HCT116 (cell line): ENCODE results near the gene SIRT7. TPM values are rescaled to one million over a fixed set of nuclear protein-coding genes. Genes with fewer than 3 reads are reported as not detected.
"Not testable (repeated sequence)": the region's sequence is repeated elsewhere in the genome, so short reads cannot be mapped to it uniquely, and the experiment has no call there.

Experiments
- ATAC-seq: fragments of 200-7000 bp; cut with Tn5 transposase; 2 replicates; pipeline ENCODE4 v1.9.1; 2020; ENCODE audit warnings: mild to moderate bottlenecking, moderate library complexity
- BruUV-seq: library from RNA; stranded (reverse); fragments of 400-500 nt; replicated peaks from 2 replicates; lab custom pipeline; 2021; lab: Mats Ljungman, UMichigan
- CTCF ChIA-PET: fragments of 300-600 bp; sonication (Branson Sonifier 250); formaldehyde crosslinking; loops from one replicate; lab custom pipeline; 2021; ENCODE audit warnings: antibody characterized with exemption; lab: Charles Lee
- POLR2A ChIA-PET: fragments of 300-600, 350-600 bp; sonication (Branson Sonifier 250); formaldehyde crosslinking; loops from one replicate; lab custom pipeline; 2021; ENCODE audit warnings: antibody characterized with exemption; lab: Charles Lee
- RAD21 ChIA-PET, 2 experiments: fragments of 300-600 bp; sonication (Branson Sonifier 250); formaldehyde crosslinking; loops; one replicate each; lab custom pipeline; 2023; ENCODE audit warnings: low total read pairs in 2 of 2; ENCODE audit not compliant: uncharacterized antibody in 2 of 2, unreplicated experiment in 2 of 2, low non-redundant PET in 1 of 2; lab: Charles Lee
- DNase-seq: peaks from one replicate; pipeline ENCODE4 v3.0.0-alpha.2; 2010; ENCODE audit warnings: low read depth, low spot score
- H2AFZ ChIP-seq: fragments of 200-600 bp; shearing (Covaris generic), sonication (generic); 2 replicates; pipeline ENCODE4 v1.6.1; 2017; ENCODE audit warnings: low read depth, mixed run types, mixed read lengths, antibody characterized with exemption, low read length; ENCODE audit not compliant: poor library complexity, severe bottlenecking
- H3K27ac ChIP-seq: 2 replicates; pipeline ENCODE4 v1.5.1; 2012; ENCODE audit warnings: low read depth, low read length
- H3K27me3 ChIP-seq: fragments of 200-600 bp; sonication (generic); 2 replicates; pipeline ENCODE4 v1.6.1; 2016; ENCODE audit warnings: mixed run types, low read length, mixed read lengths; ENCODE audit not compliant: insufficient read depth
- H3K36me3 ChIP-seq, 2 experiments: fragments of 200-500 bp in 1 of 2; fragments of 200-600 bp in 1 of 2; sonication (Bioruptor generic) in 1 of 2; sonication (generic) in 1 of 2; 2 replicates each; pipeline versions ENCODE4 v1.5.1 to v1.6.1; 2014 to 2016; ENCODE audit warnings: low read length in 2 of 2, inconsistent platforms in 1 of 2, mixed read lengths in 1 of 2, mixed run types in 1 of 2; ENCODE audit not compliant: insufficient read depth in 2 of 2, control insufficient read depth in 1 of 2
- H3K4me1 ChIP-seq, 2 experiments: fragments of 200-600 bp in 1 of 2; sonication (generic) in 1 of 2; 2 replicates each; pipeline versions ENCODE4 v1.5.1 to v1.6.1; 2012 to 2017; ENCODE audit warnings: low read length in 2 of 2, inconsistent platforms in 1 of 2, mild to moderate bottlenecking in 1 of 2, mixed read lengths in 1 of 2, mixed run types in 1 of 2, moderate library complexity in 1 of 2; ENCODE audit not compliant: insufficient read depth in 2 of 2, control insufficient read depth in 1 of 2
- H3K4me2 ChIP-seq: fragments of 200-600 bp; sonication (generic); 2 replicates; pipeline ENCODE4 v1.6.1; 2017; ENCODE audit warnings: mixed run types, low read length, mixed read lengths
- H3K4me3 ChIP-seq, 2 experiments: fragments of 200-600 bp in 1 of 2; sonication (generic) in 1 of 2; replicated peaks in 1 of 2; 2 replicates each; pipeline ENCODE4 v1.5.1; 2011 to 2016; ENCODE audit warnings: low read length in 2 of 2, control low read depth in 1 of 2, low read depth in 1 of 2, mild to moderate bottlenecking in 1 of 2, mixed read lengths in 1 of 2, mixed run types in 1 of 2
- H3K79me2 ChIP-seq: fragments of 200-600 bp; sonication (generic); 2 replicates; pipeline ENCODE4 v1.6.1; 2017; ENCODE audit warnings: mild to moderate bottlenecking, mixed run types, low read length, moderate library complexity, mixed read lengths; ENCODE audit not compliant: insufficient read depth
- H3K9ac ChIP-seq: fragments of 200-600 bp; sonication (generic); 2 replicates; pipeline ENCODE4 v1.6.1; 2016; ENCODE audit warnings: low read length, mixed read lengths
- H3K9me2 ChIP-seq: fragments of 200-600 bp; sonication (generic), shearing (Covaris generic); 2 replicates; pipeline ENCODE4 v1.6.1; 2017; ENCODE audit warnings: mixed run types, mild to moderate bottlenecking, moderate library complexity; ENCODE audit not compliant: insufficient read depth
- H3K9me3 ChIP-seq, 2 experiments: fragments of 200-500 bp in 1 of 2; fragments of 200-600 bp in 1 of 2; sonication (Bioruptor generic) in 1 of 2; sonication (generic) in 1 of 2; 2 replicates each; pipeline ENCODE4 v1.6.1; 2014 to 2017; ENCODE audit warnings: low read length in 2 of 2, mixed read lengths in 2 of 2, inconsistent platforms in 1 of 2, low read depth in 1 of 2, mild to moderate bottlenecking in 1 of 2, mixed run types in 1 of 2, moderate library complexity in 1 of 2; ENCODE audit not compliant: control insufficient read depth in 1 of 2, insufficient read depth in 1 of 2
- H4K20me1 ChIP-seq: fragments of 200-600 bp; sonication (generic), shearing (Covaris generic); 2 replicates; pipeline ENCODE4 v1.6.1; 2017; ENCODE audit warnings: mixed run types, mild to moderate bottlenecking, moderate library complexity; ENCODE audit not compliant: insufficient read depth
- CEBPB ChIP-seq: IDR thresholded peaks from 2 replicates; pipeline ENCODE4 v1.6.1; 2012; ENCODE audit warnings: low read depth
- EZH2 ChIP-seq: fragments of 200-600 bp; sonication (generic); IDR thresholded peaks from 2 replicates; pipeline ENCODE4 v1.6.1; 2017; ENCODE audit warnings: antibody characterized with exemption, mixed run types
- RAD21 ChIP-seq: IDR thresholded peaks from 2 replicates; pipeline ENCODE4 v1.6.1; 2012; ENCODE audit warnings: low read depth, mild to moderate bottlenecking
- SIN3A ChIP-seq: IDR thresholded peaks from 2 replicates; pipeline ENCODE4 v1.6.1; 2012; ENCODE audit warnings: low read depth
- SP1 ChIP-seq: IDR thresholded peaks from 2 replicates; pipeline ENCODE4 v1.6.1; 2012; ENCODE audit warnings: low read depth
- TCF7L2 ChIP-seq: IDR thresholded peaks from 2 replicates; pipeline ENCODE4 v1.7.0; 2011; ENCODE audit warnings: borderline replicate concordance, inconsistent platforms; ENCODE audit not compliant: insufficient read depth, insufficient read length; ENCODE audit errors: extremely low read depth
- YY1 ChIP-seq: IDR thresholded peaks from 2 replicates; pipeline ENCODE4 v1.6.1; 2011; ENCODE audit warnings: low read length, low read depth, moderate library complexity, mild to moderate bottlenecking; ENCODE audit not compliant: insufficient replicate concordance; ENCODE audit errors: extremely low read depth
- intact Hi-C: fragments of 100-400 bp; cut with micrococcal nuclease; formaldehyde crosslinking; loops from 2 replicates; pipeline ENCODE4 v1.10.0; 2022
- total RNA-seq: library from RNA; stranded (reverse); gene quantifications from one replicate; pipeline ENCODE4 v1.2.1, GENCODE V29; 2021; ENCODE audit not compliant: unreplicated experiment
- TF ChIP-seq, protein P1 (sequence below): IDR thresholded peaks from 2 replicates; pipeline ENCODE4 v1.6.1; 2012
- TF ChIP-seq, protein P2 (sequence below), 3 experiments: fragments of 200-600 bp in 1 of 3; sonication (generic) in 1 of 3; IDR thresholded peaks in 2 of 3; conservative IDR thresholded peaks in 1 of 3; 2 replicates each; pipeline ENCODE4 v1.5.1; 2012 to 2017; ENCODE audit warnings: low read depth in 2 of 3, low read length in 2 of 3, antibody characterized with exemption in 1 of 3, borderline replicate concordance in 1 of 3, control low read depth in 1 of 3, mild to moderate bottlenecking in 1 of 3, mixed read lengths in 1 of 3, mixed run types in 1 of 3, moderate library complexity in 1 of 3; ENCODE audit not compliant: insufficient read depth in 1 of 3

SIRT7 gene
- total RNA-seq, 1 experiment from 2014 or later: 62.6 TPM

DNA sequence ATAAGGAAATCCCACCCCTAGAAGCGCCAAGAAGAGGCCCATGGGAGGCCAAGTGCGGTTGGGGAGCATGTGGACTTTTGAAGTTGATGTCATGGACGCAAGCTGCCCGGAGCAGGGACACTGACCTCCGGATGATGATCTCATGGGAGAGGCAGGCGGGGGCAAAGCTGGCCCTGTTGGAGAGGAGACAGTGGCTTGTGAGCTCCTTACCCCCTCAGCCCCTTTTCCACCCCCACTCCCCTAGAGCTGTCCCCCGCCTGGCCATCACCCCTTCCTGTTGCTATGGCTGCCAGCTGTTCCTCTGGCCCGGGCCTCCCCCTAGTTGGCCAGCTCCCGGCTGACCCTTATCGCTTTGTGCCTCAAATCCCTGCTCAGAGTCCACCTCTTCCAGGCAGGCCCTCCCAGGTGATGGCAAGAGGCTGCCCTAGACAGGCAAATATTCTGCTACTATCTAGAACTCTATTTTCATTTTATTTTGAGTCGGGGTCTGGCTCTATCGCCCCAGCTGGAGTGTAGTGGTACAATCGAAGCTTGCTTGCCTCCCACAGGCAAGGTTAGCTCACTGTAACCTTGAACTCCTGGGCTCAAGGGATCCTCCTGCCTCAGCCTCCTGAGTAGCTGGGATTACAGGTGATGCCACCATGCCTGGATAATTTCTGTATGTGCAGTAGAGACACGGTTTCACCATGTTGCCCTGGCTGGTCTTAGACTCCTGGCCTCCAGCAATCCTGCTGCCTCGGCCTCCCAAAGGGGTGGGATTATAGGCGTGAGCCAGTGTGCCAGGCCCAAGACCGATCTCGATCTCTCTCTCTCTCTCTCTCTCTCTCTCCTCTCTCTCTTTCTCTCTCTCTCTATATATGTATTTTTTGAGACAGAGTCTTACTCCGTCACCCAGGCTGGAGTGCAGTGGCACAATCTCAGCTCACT lies 36.4 kb upstream of the SIRT7 start:
- Histone ChIP-seq H3K4me2 (no peak overlapping the region), H3K4me1 (peaks cover 3 to 8% of the 10 kb centered on the region in 2 experiments; a peak in 2 of 4 replicates), H3K27me3 (no peaks in the 10 kb centered on the region), H2AFZ (no peak overlapping the region), H3K79me2 (no peaks in the 10 kb centered on the region), H3K9me2 (no peaks in the 10 kb centered on the region), H3K9me3 (no peaks in the 10 kb centered on the region), H4K20me1 (no peaks in the 10 kb centered on the region), H3K4me3 (no peak overlapping the region), H3K36me3 (no peaks in the 10 kb centered on the region), H3K27ac (no peak overlapping the region), H3K9ac (no peak overlapping the region)
- ChIA-PET POLR2A (interaction anchor here (2.9 kb wide), 1 partner anchor 11 kb away, joined by 8 read pairs; no protein-coding TSS in a partner anchor), CTCF (interaction anchor here (1.0 to 3.5 kb wide), 3 partner anchors 67 to 76 kb away, joined by 3 to 22 read pairs (median 8); partner anchors contain the start of genes CENPX and LRRC45), RAD21 (interaction anchor here in 1 of 2 experiments (0.8 kb wide), 1 partner anchor 74 kb away, joined by 3 read pairs; no protein-coding TSS in a partner anchor)
- DNase-seq (no peak), ATAC-seq (no peak)
- TF ChIP-seq EZH2 (no peak), TCF7L2 (no peak), SP1 (no peak), SIN3A (no peak), CEBPB (no peak), YY1 (no peak)
- TF ChIP-seq, protein P1, sequence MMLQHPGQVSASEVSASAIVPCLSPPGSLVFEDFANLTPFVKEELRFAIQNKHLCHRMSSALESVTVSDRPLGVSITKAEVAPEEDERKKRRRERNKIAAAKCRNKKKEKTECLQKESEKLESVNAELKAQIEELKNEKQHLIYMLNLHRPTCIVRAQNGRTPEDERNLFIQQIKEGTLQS: no peak
- intact Hi-C loops: no loop called here
- no TSS peak for BruUV-seq

DNA sequence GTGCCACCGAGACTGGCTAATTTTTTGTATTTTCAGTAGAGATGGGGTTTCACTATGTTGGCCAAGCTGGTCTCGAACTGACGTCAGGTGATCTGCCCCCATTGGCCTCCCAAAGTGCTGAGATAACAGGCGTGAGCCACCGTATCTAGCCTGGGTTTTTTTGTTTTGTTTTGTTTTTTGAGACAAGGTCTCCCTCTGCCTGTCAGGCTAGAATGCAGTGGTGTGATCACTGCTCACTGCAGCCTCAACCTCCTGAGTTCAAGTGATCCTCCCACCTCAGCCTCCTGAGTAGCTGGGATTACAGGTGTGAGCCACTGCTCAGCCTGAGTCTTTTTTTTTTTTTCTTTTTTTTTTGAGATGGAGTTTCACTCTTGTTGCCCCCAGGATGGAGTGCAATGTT lies 35.5 kb upstream of the SIRT7 start:
- DNase-seq, H3K27me3 ChIP-seq, BruUV-seq, intact Hi-C loops, H4K20me1 ChIP-seq, H3K79me2 ChIP-seq, H2AFZ ChIP-seq, H3K9ac ChIP-seq, H3K9me2 ChIP-seq, H3K4me2 ChIP-seq, H3K4me3 ChIP-seq, H3K4me1 ChIP-seq, H3K9me3 ChIP-seq, H3K27ac ChIP-seq, H3K36me3 ChIP-seq: not testable (repeated sequence)
- ATAC-seq: peak; percentile 57
- RAD21 ChIA-PET: interaction anchor here in 1 of 2 experiments (0.8 kb wide), 1 partner anchor 27 kb away, joined by 4 read pairs; no protein-coding TSS in a partner anchor
- TF ChIP-seq, protein P2, sequence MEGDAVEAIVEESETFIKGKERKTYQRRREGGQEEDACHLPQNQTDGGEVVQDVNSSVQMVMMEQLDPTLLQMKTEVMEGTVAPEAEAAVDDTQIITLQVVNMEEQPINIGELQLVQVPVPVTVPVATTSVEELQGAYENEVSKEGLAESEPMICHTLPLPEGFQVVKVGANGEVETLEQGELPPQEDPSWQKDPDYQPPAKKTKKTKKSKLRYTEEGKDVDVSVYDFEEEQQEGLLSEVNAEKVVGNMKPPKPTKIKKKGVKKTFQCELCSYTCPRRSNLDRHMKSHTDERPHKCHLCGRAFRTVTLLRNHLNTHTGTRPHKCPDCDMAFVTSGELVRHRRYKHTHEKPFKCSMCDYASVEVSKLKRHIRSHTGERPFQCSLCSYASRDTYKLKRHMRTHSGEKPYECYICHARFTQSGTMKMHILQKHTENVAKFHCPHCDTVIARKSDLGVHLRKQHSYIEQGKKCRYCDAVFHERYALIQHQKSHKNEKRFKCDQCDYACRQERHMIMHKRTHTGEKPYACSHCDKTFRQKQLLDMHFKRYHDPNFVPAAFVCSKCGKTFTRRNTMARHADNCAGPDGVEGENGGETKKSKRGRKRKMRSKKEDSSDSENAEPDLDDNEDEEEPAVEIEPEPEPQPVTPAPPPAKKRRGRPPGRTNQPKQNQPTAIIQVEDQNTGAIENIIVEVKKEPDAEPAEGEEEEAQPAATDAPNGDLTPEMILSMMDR (IDR thresholded peaks at IDR 0.05 in 2 of 3, conservative IDR thresholded peaks at IDR 0.05 in 1 of 3; ENCODE audit: borderline replicate concordance in 1 of 3, insufficient read depth in 1 of 3, low read depth in 2 of 3, low read length in 2 of 3): peak in 2 of 3 experiments; percentile 20 to 31; a peak in 2 of 6 replicates
- peak; percentile 62 for TF ChIP-seq RAD21
- POLR2A ChIA-PET: interaction anchor here (2.6 to 2.9 kb wide), 2 partner anchors 10 to 69 kb away, joined by 6 to 8 read pairs; partner anchors contain the start of genes CENPX and LRRC45
- CTCF ChIA-PET: interaction anchor here (3.5 kb wide), 1 partner anchor 68 kb away, joined by 22 read pairs; the partner anchor contains the start of genes CENPX and LRRC45
